ENCODE data around the gene IMPDH1.

IMPDH1 gene

DNA sequence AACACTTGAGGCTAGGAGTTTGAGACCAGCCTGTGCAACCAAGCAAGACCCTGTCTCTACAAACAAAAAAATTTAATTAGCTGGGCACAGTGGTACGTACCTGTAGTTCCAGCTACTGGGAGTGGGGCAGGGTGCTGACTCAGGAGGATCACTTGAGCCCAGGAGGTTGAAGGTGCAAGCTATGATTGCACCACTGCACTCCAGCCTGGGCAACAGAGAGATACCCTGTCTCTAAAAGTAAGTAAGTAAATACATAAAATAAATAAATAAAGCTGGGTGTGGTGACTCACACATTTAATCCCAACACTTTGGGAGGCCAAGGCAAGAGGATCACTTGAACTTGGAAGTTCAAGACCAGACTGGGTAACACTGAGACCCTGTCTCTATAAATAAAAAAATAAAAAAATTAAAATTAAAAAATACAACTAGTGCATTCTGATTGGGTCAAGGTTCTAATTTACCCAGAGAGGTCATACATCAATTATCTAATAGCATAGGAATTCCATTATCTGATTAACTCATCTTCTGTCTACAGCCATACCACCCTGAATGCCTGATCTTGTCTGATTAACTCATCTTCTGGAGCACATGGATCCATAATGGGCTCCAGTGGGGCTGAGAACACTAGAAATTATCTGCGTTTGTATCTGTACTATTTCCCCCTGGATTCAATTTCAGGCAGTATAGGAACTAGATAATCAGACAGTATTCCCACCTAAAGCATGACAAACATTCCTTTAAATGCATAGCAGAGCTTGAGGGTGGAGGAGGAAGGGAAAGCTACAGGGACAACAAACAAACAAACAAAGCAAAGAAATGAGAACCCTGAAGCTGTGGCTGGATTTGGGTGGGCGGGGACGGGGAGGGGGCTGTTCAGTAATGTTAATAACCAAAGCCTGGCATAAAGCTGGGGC, 24.9 kb upstream of the IMPDH1 start:
- DNase-seq, result no peak

DNA sequence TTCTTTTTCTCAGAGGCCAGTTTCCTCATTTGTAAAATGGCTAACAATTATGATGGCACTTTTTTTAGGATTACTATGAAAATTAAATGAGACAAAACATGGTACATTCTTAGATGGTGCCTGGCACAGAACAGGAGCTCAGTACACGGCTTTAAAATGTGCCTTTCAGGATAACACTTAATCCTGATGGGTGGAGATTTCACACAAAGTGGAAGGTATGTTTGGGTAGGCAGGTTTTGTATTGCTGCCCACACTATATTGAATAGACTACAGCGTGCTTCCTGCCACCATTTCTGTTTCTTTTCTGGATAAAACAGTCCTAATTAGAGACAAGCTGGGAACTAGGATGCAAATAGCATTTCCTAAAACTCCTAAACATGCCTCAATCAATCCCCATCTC, 22.0 kb upstream of the IMPDH1 start:
- no peak for DNase-seq

DNA sequence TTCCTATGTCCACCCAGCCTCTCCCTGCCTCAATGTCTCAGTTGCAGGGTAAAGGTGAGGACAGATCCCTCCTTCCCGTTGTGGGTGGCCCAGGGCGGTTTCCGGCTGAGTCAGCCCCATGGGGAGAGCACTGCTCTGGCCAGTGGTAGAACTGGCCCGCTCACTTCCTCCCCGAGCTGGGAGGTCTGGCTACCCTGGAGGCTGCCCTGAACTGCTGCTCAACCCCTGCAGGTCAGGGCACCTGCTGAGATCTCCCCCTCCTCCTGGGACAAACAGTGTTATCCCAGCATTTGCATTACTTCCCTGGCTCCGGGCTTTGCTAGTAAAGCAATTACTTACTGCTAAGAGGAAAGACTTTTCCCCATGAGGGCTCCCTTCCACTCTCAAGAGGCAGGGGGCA, 21.4 kb upstream of the IMPDH1 start:
- DNase-seq, result peak; percentile 12 to 62

DNA sequence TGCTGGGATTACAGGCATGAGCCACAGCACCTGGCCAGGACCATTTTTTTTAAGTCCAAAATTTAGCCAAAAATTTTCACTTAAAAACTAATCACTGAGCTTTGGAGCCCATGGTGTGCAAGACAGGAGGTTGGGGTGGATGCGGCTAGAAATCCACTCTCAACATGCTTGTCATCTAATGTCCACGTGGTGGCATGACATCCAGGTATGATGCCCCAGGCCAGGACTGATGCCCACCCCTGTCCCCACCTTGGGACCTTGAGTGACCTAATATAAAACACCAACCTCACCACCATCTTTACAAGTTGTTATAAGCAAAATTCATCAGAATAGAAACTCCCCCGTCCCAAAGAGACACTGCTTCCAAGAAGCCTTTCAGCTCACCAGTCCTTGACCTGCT, 20.4 kb upstream of the IMPDH1 start:
- DNase-seq, result no peak

DNA sequence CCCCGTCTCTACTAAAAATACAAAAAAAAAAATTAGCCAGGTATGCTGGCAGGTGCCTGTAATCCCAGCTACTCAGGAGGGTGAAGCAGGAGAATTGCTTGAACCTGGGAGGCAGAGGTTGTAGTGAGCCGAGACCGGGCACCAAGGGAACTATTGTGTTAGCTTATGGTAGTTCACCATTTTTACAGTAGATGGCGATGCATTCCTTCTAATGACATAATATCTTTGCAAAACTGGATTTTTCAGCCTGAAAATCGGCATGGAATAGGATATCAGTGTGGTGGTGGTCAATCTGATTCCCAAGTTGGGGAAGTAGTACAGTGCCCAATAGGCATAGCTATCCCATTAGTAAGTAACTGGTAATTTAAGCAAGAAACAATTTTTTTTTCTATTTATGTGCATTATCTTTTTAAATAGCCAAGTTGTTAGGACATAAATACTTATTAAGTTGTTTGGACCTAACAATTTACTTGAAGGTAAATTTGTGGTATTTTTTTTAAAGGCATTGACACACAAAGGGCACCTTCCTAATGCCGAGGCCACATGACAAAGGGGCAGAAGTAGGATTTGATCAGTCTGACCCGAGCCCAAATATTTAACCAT, 17.6 kb upstream of the IMPDH1 start:
- DNase-seq, result peak; percentile 34 to 84

DNA sequence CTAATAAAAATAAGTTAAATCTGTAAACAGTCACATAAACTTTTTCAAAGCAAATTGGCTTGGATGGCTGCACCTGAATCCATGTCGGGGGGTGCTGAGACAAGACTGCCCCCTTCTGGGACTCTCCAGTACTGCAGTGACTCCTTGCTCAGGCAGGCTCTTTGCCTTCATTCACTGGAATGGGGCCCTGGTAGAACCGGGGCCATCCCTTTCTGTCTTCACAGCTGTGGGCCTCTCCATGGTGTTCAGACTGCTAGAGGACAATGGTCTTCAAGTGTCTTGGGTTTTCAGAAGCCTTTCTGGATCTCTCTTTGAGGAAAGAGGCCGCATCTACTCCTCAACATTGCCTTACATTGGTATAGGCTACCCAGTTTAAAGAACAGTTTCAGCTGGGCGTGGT, 16.1 kb upstream of the IMPDH1 start:
- DNase-seq, result peak; percentile 9 to 82

DNA sequence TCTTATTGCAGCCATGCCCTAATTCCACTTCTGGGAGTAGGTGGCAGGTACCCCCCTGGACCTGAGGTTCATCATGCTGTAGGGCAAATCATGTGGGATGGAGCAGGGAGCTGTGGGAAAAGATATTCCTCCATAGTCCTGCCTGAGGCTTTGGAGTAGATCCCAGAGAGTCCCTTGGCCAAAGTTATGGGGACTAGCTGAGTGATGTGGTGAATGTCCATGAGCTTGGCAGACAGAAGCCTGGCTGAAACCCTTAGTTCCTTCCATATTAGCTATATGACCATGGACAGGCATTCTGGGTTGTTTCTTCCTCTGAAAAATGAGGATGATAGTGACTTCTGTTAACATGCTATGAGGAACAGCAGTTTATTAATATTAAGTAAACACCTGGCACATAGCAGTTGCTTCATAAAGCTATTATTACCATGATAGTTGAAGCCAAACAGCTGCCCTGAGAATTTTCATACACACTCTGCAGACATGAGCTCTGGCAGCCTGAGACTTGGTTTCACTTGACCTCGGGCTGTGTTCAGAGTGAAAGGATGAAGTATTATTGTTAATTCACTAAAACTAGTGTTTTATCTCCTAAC, 15.0 kb upstream of the IMPDH1 start:
- DNase-seq, result no peak

DNA sequence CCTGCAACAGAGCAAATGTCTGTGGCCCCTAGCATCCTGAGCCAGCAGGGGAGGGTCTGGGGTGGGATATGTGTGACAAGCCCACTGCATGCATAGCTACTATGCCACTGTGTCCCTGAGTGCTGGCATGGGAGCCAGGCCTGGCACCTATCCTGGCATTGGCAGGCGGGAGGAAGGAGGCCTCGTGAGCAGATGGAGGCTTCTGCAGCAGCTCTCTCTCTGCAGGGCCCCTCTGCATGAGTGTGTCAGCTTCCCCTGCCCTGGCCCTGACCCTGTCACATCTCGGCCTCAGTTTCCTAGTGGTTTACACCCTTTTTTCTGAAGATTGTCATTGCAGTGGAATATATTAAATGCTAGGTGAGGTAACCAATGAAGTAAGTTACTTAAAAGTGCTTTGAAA, 13.1 kb upstream of the IMPDH1 start:
- DNase-seq, result no peak

DNA sequence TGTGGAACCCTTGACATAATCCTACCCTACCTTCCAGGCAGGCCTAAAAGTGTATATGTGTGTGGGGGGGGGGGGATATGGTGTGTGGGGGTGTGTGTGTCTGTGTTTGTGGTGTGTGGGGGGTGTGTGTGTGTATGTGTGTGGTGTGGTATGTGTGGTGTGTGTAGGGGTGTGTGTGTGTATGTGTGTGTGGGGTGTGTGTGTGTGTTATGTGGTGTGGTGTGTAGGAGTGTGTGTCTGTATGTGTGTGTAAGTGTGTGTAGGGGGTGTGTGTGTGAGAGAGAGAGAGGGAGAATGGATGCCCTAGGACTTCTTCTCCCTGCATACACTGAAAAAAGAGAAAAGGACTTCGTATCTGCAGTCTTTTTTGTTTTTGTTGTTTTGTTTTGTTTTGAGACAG, 12.3 kb upstream of the IMPDH1 start:
- no peak for DNase-seq

DNA sequence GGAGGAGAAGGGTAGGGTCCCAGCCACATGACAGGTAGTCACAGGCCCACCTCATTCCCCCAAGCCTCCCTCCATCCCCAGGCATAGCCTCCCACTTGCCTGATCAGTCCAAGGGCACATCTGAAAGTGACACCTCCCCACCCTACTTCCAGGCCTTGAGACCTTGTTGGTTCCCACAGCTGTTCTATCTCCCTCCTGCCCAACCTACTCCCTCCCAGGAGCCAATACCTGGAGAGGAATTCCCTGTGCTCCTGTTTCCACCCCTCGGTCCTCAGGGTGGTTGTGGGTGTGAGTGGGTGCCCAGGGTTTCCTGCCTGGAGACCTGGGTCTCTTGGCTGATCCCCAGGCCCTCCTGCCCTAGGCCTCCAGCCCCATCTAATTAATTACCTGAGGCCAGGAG, 11.6 kb upstream of the IMPDH1 start:
- no peak for DNase-seq

DNA sequence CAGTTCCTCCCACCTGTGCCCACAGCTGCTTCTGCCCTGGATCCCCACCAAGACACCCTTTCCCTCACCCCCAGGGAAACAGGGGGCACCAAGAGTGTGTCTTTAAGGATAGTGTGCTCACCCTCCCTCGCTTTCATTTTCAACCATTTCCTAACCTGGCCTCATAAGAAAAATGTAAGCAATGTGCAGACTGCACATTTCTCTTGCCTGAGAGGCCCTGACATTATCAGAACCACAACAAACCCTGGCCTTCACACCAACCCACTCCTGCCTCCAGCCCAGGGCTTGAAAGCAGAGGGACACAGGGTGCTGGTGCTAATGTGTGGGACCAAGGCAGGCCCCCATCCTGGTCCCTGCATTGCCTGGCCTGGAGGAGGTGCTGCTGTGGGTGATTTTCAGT, 11.0 kb upstream of the IMPDH1 start:
- DNase-seq, result no peak

DNA sequence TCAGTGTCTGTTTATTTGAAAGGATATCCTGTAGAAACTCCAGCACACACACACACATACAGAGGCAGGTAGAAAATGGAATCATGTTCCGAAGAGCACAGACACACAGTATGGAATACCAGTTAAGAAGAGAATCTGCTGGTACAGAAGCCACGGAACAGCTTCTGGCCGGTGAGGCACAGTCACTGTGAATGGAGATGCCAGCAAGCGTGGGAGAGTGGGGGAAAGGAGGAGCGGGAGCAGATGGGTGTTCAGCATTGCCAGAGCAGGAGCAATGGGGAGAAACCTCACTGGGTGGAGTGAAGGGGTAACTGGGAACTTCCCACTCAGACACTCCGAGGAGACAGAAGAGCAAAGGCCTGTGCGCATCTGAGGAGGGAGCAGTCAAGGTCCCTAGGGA, 9.5 kb upstream of the IMPDH1 start:
- DNase-seq, result no peak

DNA sequence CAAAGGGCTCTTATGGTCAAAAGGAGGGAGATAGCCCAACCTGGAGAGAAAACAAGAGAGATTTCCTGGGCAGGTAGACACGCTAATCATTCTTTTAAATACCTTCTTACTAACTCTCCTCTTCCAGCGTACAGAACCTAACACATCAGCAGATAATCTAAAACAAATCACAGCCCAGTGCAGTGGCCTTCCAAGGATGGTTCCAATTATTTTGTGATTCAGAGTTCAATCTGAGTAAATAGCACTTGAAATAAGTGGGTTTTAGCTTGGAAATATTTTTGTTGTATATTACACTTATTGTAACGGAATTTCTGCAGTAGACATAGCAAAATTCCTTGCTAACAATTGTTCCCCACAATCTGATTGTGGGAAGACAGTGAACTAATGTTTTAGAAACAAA, 7.3 kb upstream of the IMPDH1 start:
- DNase-seq, result no peak

DNA sequence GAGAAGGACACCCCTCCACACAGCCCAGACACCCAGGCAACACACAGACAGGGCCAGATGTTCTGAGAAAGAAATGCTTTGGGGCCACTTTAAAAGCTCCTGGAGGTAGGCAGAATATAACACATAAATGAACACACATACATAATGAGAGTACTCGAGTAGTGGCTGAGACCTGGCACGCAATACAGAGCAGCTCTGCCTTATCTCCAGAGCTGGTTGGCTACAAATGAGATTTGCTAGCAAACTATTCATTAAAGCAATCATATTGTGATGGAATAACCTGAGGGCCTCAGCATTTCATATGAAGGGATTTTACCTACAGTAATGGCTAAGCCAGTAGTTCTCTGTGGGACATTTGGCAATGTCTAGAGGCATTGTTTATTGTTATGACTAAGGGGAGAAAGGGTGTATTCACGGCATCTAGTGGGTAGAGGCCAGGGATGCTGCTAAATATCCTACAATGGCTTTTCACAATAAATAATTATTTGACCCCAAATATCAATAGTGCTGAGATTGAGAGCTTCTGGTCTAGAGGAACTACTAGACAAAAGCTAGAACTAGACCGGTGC, 5.5 kb upstream of the IMPDH1 start:
- no peak for DNase-seq

DNA sequence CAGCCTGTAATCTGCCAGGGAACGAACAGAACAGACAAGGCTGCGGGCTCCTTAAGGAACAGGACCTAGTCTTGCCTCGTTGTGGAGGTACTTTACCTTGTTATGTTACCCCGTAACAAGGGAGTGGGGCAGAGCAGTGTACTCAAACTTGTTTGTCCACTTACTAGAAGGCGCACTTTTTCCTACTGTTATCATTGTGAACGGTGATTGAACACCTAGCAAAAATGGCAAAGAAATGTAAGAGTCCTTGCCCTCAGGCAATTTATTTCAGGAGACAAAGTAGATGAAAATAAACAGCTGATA, 620 bp upstream of the IMPDH1 start:
- no peak for DNase-seq

DNA sequence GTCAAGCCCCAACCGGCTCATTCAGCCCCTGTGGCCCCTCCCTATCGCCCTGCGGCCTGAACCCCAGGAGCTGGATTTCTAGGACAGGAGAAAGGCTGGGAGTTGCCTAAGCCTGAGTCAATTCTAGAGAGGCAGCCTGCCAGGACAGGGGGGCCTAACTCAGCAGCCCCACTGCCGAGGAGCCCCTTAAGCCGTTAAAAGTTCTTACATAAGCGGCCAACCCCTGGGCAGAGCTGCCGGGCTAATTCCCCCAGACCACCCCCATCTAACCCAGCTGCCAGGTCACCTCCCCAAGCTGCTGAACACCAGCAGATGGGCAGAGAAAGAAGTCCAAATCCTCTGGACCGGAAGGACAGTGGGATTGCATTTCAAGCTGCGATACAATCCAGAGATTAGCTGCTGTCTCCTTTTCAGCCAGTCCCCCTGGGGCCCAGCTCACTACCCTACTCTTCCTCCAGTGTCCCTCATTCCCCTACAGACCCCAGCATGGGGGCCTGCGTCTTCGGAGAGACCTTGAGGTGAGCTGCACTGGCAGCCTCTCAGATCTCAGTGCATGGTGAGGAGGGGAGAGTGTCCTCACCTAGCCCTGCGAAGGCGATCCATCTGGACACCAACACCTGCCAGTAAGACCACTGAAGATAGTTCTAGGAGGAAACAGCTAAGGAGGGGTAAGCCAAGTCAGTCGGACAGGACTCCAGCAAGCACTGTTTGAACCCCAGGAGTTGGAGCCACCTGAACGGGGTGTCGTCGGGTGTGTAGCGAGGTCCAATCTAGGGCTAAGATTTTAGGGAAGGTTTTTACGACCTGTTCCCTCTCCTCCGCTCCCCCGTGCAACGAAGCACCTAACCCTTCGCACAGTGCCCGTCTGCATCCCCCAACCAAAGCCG, 830 bp downstream of the IMPDH1 start:
- DNase-seq, result peak in 1 of 2 experiments; percentile 47

DNA sequence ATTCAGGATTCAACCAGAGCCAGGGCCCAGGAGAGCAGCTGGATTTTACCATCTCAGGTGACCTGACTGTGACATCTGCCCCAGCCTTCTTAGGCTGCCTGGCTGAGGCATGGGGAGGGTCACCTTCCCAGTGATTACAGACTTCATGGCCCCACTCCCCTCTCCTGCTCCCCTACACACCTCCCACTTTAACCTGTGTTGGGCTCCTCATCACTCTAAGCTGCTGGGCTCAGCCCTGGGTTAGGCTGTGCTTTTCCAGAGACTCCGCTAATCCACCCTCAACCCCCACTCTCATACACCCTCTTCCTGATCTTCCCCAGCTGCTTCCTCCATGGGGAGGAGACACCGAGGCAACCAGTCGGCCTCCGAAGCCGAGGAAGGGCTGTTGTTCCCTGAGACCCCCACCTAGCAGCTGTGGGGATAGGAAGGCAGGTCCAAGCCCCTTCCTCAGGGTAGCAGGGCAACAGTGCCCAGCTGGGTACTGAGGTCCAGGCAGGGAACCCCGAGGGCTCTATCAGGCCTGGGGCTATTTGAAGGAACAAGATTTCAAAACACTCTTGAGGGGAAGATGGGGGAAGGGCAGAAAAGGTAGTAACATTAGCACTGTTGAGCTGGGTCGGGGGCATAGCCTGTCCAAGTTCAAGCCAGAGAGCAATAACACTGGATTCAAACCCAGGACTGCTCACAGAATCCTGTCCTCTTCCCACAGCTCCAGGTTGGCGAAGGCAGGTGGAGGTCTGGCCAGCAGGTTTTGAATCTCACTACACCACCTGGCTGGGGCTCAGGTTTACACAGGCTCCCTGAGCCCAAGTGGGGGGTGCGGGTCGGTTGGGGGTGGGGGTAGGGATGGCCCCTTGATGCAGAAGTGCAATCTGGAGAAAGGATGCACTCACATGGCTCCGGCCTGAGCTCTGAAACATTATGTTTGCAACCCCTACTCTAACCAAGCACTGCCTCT, 1.8 kb downstream of the IMPDH1 start:
- no peak for DNase-seq

DNA sequence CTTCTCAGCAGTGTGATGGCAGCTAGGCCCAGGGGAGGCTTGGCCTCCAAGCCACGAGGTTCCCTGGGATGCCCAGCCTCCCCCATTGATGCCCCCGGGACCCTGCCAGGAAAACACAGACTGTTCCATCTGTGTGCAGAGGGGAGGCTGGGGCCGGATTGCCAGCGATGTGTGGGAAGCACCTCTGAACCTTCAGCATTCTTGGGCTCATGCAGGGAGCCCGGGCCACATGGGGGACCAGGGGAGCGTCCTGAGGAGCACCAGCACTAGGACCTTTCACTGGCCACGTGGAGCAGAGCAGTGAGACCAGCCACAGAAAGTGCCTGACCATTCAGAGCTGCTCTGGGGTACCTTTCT, 2.6 kb downstream of the IMPDH1 start:
- DNase-seq, result no peak

DNA sequence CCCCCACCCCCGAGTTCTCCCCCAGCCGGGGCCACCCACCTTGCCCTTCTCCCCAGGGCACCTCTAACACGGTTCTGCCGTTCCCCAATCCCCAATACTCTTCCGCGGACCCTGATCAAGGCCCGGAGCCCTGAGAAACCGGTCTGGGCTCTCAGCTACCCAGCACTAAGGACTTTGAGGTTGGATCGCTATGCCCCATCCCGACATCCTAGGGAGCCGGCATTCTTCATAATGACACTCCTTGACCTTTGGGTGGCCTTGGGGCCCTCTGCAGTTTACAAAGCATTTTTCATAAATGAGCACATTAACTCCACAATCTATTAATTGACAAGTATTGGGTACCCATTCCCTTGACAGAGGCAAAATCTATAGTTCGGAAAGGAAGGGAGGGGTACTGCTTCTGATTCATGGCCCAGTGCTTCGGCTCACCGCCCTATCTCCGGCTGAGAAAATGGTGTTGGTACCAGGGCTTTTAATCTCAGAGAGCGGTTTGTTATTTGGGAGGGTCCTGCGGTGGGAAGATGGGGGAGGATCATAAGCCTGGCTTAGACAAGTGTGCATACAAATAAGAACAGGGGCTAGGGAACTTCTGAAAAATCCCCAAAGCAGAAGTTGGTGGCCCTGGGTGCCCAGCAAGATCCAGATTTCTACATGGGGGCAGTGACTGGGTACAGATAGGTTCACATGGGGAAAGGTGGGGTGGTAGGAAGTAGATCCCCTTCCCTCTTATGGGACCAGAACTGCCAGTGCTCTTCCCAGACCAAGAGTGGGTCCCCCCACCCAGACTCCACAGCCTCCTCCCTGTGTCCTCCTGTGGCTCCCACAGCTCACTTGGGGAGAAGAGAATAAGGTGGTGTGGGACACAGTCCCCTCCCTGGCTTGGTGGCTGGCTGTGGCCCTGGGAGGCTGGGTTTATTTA, 3.2 kb downstream of the IMPDH1 start:
- DNase-seq, result peak in 1 of 2 experiments; percentile 62

DNA sequence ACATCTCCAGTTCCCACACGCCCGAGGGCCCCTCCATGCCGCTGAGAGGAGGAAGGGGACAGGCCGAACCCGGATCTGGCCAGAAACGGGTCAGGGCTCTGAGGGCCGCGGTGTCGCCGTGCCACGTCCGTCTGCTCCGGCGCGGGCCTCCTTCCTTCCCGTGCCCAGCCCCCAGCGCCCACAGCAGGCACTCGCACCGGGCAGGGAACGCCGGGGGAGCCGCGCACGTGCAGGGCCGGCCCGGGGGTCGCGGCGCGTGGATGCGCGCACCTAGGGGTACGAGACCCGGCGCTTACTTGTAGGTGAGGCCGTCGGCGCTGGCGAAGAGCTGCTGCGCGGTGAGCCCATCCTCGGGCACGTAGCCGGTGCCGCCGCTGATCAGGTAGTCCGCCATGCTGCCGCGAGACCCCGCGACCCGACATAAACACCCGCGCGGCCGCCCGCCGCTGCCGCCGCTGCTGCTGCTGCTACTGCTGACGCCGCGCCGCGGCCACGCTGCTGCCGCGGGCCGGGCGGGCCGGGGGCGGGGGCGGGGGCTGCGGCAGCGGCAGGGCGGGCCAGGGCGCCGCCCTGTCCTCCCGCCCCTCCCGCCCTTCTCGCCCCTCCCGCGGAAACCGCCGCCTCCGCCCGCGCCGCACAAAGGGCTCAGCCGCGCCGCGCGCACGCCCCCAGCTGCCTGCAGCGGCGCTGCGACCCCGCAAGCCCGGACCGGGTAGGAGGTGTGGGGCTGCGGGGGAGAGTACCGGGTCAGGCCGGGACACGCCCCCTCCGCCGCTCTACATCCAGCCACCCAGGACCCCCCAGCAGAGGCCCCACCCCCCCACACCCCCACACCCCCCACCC, 4.1 kb downstream of the IMPDH1 start:
- DNase-seq, result peak in 1 of 2 experiments; percentile 80
